ENCODE results near the gene SRCAP.

The SRCAP gene

GRCh38 chr16:30662449-30662848 lies 36.5 kb upstream of the SRCAP start:
- H3K4me3 ChIP-seq (ENCODE audit: low read length), result no peak overlapping the region
- DNase-seq (ENCODE audit: low read depth, low spot score), result no peak

GRCh38 chr16:30663038-30663437 lies 35.9 kb upstream of the SRCAP start:
- no peak for DNase-seq (ENCODE audit: low read depth, low spot score)
- no peak overlapping the region for H3K4me3 ChIP-seq (ENCODE audit: low read length)

GRCh38 chr16:30663820-30664219 lies 35.2 kb upstream of the SRCAP start:
- no peak overlapping the region for H3K4me3 ChIP-seq (ENCODE audit: low read length)
- no peak for DNase-seq (ENCODE audit: low read depth, low spot score)

- DNase-seq (ENCODE audit: low read depth, low spot score), result no peak
- H3K4me3 ChIP-seq (ENCODE audit: low read length), result no peak overlapping the region
Observed at GRCh38 chr16:30664616-30665109, 34.3 kb upstream of the SRCAP start.

- no peak for DNase-seq (ENCODE audit: low read depth, low spot score)
- no peak overlapping the region for H3K4me3 ChIP-seq (ENCODE audit: low read length)
Observed at GRCh38 chr16:30665155-30665829, 33.7 kb upstream of the SRCAP start.

GRCh38 chr16:30665830-30666190 lies 33.2 kb upstream of the SRCAP start:
- no peak for DNase-seq (ENCODE audit: low read depth, low spot score)

GRCh38 chr16:30666681-30667080 lies 32.3 kb upstream of the SRCAP start:
- H3K4me3 ChIP-seq (ENCODE audit: low read length), result no peak overlapping the region
- no peak for DNase-seq (ENCODE audit: low read depth, low spot score)

More at GRCh38 chr16:30665830-30666190, 33.2 kb upstream of the SRCAP start:
- no peak overlapping the region for H3K4me3 ChIP-seq (ENCODE audit: low read length)

GRCh38 chr16:30667361-30667905 lies 31.5 kb upstream of the SRCAP start:
- no peak overlapping the region for H3K4me3 ChIP-seq (ENCODE audit: low read length)
- DNase-seq (ENCODE audit: low read depth, low spot score), result no peak

- H3K4me3 ChIP-seq (ENCODE audit: low read length), result no peak overlapping the region
- no peak for DNase-seq (ENCODE audit: low read depth, low spot score)
Observed at GRCh38 chr16:30668393-30668792, 30.6 kb upstream of the SRCAP start.

GRCh38 chr16:30669026-30669902 lies 29.7 kb upstream of the SRCAP start:
- H3K4me3 ChIP-seq (ENCODE audit: low read length), result no peak overlapping the region
- no peak for DNase-seq (ENCODE audit: low read depth, low spot score)

- DNase-seq (ENCODE audit: low read depth, low spot score), result no peak
Observed at GRCh38 chr16:30669903-30670824, 28.8 kb upstream of the SRCAP start.

GRCh38 chr16:30675143-30675542 lies 23.8 kb upstream of the SRCAP start:
- H3K4me3 ChIP-seq (ENCODE audit: low read length), result no peak overlapping the region
- DNase-seq (ENCODE audit: low read depth, low spot score), result no peak

More at GRCh38 chr16:30669903-30670824, 28.8 kb upstream of the SRCAP start:
- H3K4me3 ChIP-seq (ENCODE audit: low read length), result no peak overlapping the region

- no peak overlapping the region for H3K4me3 ChIP-seq (ENCODE audit: low read length)
- no peak for DNase-seq (ENCODE audit: low read depth, low spot score)
Observed at GRCh38 chr16:30677931-30678585, 20.9 kb upstream of the SRCAP start.

- DNase-seq (ENCODE audit: low read depth, low spot score), result no peak
- no peak overlapping the region for H3K4me3 ChIP-seq (ENCODE audit: low read length)
Observed at GRCh38 chr16:30678586-30678970, 20.4 kb upstream of the SRCAP start.

- no peak overlapping the region for H3K4me3 ChIP-seq (ENCODE audit: low read length)
- no peak for DNase-seq (ENCODE audit: low read depth, low spot score)
Observed at GRCh38 chr16:30680326-30680725, 18.6 kb upstream of the SRCAP start.

- no peak for DNase-seq (ENCODE audit: low read depth, low spot score)
- no peak overlapping the region for H3K4me3 ChIP-seq (ENCODE audit: low read length)
Observed at GRCh38 chr16:30688701-30689100, 10.3 kb upstream of the SRCAP start.

- H3K4me3 ChIP-seq (ENCODE audit: low read length), result no peak overlapping the region
- no peak for DNase-seq (ENCODE audit: low read depth, low spot score)
Observed at GRCh38 chr16:30691907-30692306, 7.1 kb upstream of the SRCAP start.

GRCh38 chr16:30692396-30693064 lies 6.4 kb upstream of the SRCAP start:
- DNase-seq (ENCODE audit: low read depth, low spot score), result no peak
- H3K4me3 ChIP-seq (ENCODE audit: low read length), result no peak overlapping the region
